ENCODE measurements around the gene ARL6IP1.

The ARL6IP1 gene

DNA sequence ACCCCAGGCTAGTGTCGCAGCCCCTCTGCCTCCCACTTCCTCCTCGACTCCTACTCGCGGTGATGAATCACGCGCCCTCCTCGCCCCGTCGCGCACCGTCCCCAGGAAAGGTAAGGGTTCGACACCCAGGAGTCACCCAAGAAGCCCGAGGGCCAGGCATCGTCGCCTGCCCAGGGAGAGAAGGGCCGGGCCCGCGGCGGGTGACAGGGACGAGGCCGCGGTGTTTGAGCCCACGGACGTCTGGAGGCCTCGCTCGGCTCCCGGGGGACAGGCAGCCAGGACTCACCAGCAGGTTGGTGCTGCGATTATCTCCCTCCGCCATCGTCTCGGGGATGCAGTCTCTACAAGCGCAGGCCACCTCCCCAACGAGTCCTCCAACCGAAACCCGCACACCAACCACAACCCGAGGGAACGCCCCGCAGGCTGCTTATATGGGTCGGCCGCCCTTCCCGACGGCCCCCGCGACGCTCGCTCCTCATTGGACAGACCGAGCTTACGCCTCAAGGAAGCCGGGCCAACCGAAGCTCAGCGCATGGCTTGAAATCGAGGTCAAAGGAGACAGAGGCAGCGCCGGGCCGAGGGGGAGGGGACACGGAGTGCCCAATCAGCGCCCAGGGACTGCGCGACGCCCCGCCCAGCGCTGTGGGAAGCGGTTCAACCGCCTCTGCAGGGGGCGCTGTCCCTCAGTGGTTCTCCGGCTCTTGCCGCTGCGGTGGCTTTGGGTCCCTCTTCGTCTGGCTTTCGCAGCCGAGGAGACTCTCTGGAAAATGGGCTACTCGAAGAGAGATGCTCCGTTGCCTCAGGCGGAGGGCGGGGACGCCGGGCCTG, at the start of gene ARL6IP1:
TSS of gene ARL6IP1 (minus strand) at position 405 of the 828 bp plus-strand sequence. CDS start at position 322, 83 bp downstream.
- peak; percentile 97 to 99 for DNase-seq

DNA sequence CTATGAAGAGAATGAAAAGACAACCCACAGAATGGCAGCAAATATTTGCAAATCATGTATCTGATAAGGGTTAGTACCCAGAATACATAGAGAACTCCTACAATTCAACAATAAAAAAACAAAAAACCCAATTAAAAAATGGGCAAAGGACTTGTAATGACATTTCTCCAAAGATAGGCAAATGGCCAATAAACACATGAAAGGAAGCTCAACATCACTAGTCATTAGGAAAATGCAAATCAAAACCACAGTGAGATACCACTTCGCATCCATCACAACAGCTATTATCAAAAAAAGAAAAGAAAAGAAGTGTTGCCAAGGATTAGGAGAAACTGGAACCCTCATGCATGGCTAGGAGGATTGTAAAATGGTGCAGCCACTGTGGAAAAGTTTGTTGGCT, 45.1 kb upstream of the ARL6IP1 start:
- DNase-seq: no peak

DNA sequence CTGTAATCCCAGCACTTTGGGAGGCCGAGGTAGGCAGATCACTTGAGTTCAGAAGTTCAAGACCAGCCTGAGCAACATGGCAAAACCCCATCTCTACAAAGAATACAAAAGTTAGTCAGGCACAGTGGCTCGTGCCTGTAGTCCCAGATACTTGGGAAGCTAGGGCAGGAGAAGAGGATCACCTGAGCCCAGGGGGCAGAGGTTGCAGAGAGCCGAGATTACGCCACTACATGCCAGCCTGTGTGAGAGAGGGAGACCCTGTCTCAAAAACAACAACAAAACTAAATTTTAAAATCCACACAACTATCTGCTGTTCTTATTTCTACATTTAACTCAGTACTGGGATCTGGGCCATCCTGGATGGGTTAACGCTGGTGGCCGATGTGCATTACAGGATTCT, 41.2 kb upstream of the ARL6IP1 start:
- no peak for DNase-seq

DNA sequence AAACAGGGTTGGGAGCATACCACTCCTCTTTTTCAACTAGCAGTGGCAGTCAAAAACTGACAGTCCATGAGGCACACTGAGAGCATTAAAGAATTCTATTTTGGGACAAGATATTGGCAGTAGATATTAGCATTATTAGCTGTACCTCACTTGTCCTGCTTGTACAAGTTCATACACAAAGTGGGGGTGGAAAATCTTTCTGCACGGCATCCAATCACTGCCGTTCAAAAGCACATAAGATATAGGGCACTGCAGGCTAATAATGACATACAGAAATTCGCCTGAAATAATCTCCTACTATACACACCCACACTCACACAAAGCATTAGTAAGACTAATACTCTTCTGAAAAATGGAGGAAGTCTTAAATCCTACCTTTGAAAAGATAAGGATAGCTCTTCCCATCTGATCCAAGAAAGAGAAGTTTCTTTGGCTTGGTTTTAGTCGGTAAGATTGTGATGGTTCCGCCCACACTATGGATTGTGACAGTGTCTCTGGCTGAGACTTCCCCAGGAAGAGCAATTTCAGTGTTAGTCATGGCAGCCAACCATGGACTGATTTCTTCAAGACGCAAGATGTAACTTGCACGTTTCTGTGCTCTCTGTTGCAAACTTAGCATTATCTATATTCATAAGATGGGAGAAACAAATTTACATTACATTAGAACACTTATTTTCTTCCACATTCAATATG, 40.6 kb upstream of the ARL6IP1 start:
- no peak for DNase-seq

DNA sequence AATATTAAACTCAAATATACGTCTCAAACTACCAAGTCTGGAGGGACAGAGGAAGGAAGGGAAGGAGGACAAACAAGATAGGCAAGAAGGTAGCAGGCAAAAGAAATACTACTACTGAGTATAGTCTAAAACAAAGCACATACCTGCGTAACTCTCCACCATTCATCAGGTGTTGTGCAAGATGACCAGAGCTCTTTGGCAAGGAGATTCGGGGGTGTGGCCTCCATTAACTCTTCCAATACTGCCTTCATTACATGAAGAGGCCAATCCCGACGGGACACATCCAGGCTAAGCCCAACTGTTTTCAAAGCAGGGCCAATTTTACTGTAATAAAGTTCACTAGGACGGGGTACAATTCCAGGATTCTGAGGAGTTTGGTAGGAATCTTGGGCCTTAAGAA, 38.2 kb upstream of the ARL6IP1 start:
- no peak for DNase-seq

DNA sequence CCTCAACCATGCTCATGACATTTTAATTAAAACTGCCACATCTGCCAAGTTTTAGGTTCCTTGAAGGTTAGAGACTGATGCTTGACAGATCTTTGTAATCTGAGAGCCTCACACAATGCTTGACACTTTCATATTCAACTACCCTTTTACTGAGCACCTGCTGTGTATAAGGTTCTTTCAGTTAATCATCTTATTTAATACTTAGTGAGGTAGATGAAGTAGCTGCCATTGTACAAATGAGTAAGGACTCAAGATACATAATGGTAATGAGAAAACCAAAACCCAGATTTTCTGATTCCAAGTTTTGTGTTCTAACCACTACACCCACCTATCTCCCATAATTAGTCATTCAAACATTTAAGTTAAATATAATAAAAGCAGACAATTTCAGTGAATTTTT, 35.4 kb upstream of the ARL6IP1 start:
- no peak for DNase-seq

DNA sequence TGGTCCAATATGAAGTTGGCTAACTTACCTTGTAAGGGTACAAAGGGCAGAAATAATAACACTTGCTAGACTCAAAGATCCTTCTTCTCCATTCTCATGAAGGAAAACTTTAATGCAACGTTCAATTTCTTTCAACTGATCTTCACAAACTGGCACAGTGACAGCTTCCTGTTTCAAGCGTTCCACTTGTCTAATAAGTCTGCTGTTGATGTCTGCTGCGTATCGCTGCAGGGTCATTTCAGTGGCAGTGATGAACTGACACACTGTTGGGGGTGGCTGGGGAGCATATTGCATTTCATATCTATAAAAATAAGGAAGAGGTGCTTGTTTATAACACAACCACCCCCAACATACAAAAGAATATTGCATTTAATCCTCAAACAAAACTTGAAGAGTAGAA, 33.5 kb upstream of the ARL6IP1 start:
- no peak for DNase-seq

DNA sequence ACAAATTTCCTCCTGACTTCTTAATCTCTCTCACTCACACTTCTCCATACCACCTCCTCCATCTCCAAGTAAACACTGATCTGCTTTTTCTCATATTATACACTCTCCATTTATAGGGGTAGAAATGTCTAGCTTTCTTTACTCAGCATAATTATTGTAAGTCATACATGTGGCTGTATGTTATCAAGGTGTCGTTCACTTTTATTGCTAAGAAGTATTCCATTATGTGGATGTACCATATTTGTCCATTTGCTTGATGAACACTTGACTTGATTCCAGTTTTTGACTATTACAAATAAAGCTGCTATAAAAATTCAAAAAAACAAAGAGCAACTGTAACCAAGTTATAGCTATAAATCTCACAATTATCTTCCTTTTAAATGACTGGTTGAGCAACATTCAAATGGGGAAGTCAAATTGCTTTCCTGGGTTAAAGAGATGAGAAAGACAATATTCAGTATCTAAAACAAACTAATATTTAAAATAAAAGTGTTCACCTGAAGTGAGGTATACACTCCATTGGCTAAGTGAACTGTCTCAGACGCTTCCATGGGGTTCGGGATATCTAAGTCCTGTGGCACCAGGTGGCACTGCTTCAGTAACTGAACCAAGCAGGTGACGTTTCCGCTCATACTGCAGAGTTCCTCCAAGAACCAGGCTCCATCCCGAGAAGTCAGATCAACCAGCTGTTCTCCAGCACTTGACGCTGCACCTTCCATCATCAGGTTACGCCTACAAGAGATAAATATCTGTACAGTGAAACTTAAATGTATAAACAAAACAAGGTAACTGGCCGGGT, 32.6 kb upstream of the ARL6IP1 start:
- DNase-seq: peak; percentile 4 to 6

DNA sequence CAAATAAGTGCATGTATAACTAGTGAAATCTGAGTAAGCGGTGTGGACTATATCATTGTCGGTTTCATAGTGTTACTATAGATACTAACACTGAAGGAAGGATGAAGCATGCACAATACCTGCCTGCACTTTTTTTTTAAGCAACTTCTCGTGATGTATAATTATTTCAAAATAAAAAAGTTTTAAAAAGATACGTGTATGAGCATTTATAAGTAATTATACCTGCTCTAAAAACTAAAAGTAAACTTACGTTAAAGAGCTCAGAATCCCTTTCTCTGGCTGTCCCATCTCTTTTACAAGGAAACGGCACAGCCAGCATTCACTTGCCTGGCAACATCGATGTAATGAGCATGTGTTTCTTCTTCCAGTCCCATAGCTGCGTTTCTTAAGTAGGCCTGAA, 31.3 kb upstream of the ARL6IP1 start:
- DNase-seq: no peak

DNA sequence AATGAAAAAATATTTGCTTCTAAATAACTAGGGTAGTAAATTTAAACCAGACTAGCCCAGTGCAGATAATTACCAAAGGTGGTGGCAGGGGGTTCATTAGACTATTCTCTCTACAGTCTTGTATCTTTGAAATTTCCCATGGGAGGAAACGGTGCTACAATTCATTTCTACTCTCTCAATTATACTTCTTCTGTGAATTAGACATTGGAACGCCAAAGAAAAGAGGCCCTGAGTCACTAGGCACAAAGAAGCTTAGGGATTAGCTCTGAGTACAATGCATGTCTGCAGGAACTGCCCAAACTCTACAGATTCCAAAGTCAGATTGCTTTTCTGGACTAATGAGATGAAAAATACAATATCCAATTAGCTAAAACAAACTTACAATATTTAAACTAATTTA, 30.7 kb upstream of the ARL6IP1 start:
- no peak for DNase-seq

DNA sequence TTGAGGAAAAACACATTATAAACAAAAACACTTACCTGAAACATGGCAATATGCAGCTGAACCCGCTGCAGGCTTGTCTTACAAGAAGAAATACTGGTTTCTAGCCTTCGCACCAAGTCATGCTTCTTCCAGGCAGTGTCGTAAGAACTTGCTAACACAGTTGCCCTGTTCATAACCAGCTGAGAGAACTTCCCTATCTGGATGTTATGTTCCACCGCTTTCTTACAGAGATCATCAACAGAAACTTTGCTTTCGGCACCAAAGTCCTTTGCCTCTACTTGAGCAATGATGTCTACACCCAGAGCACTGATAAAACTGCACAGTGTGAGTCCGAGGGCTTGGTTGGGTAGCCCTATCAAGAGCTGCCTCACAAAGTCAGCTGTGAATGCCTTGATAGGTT, 27.9 kb upstream of the ARL6IP1 start:
- DNase-seq: peak in 1 of 2 experiments; percentile 13

DNA sequence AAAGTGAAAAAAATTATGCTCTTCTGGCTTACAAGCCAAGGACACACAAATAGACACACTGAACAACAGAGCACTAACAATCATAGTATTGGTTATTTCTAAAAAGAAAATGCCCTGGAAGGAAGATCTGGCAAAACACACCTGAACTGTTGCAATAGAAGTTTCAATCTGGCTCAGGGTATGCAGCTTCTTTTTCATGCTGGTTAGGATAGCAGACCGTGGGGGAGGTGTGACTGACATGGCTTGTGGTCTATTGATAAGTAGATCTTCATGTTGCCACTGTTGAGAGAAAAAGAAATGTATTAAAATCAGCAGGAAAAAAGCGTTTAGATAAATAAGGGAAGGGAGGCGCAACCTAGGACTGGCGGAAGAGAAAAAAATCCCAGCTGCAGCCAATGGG, 26.5 kb upstream of the ARL6IP1 start:
- no peak for DNase-seq

DNA sequence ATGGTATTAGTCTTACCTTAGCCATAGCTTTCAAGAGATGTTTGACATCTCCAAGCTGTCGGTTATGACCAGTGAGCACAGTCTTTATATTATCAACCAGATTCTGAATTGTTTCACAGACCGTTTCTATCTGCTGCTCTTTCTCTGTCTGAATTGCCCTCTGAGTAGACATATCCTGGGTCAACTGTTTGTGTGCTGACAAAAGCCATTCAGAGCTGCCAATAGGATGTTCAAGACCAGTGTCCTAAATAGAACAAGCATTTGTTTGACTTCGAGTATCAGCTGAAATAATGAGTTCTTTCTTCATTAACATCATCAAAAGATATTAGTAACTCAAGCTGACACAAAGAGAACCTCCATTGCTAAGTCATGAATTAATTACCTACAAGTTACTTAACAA, 14.9 kb upstream of the ARL6IP1 start:
- no peak for DNase-seq

DNA sequence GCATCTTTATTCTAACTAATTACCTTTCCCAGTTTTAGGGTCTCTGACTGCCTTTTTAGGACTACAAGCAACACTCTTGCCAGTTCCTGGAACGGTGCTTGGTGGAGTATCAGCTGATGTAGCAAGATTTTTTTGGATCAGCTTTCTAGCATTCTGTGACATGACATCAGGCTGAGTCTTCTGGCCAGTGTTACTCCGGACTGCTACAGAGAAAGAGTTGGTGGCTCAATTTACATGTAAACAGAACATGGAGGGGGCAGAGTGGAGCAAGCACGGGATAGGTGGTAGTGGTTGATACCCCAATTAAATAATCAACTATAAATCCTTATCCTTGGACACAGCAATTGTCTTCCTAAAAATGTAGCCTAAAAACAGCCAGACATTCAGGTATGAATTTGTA, 10.6 kb upstream of the ARL6IP1 start:
- no peak for DNase-seq

DNA sequence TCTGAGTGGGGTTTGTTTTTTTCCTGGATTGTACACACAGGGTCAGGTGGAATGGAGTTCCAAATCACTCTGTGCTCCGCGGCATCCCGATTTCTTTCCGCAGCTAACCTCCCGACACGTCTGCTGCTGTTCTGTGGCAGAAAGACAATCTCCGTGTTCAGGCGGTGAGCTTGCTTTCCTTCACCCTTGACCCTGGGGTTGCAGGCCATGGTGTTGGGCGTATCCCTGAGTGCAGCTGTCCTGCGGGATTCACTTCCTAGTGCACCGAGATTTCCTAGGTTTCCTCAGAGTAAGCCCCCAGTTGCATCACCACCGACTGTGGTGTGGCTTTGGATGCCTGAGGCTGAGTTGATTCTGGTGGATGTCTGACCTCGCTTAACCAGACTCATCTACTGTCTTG, 7.8 kb upstream of the ARL6IP1 start:
- DNase-seq: no peak

DNA sequence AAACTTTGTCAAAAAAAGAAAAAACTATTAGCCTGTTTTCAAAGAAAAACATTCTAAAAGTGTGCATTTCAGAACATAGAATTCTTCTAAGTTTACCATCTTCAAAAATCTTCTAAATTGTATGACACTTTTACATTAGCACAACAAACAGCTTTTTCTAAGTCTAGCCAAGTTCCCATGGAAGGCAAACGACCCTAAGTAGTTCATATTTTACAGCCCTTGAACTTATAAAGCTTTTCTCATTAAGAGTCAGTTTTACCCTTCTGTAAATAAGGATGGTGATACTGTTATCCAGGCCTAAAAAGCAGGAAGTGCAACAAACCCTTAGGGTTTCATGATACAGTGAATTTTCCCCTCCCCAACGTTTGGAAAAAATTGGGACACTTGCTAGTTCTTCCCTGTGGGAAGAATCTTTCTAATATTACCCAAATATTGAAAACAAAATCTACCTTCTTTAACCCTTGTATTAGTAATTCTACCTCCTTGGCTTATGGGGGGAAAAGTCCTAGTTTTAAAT, 4.0 kb upstream of the ARL6IP1 start:
- DNase-seq: no peak

DNA sequence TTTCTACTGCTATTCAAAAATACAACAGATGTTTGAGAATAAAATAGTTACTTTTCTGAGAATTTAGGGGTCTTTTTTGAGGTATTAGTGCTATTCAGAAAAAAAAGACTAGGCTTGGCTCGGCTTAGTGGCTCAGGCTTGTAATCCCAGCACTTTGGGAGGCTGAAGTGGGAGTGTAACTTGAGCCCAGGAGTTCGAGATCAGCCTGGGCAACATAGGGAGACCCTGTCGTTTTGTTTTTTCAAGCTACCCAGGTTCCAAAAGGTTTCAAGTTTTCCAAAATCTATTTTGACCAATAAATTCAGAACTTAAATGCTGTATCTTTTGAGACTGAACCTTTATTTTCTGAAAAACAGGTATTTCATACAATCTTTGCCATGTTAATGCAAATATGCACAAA, 3.2 kb upstream of the ARL6IP1 start:
- DNase-seq: no peak

DNA sequence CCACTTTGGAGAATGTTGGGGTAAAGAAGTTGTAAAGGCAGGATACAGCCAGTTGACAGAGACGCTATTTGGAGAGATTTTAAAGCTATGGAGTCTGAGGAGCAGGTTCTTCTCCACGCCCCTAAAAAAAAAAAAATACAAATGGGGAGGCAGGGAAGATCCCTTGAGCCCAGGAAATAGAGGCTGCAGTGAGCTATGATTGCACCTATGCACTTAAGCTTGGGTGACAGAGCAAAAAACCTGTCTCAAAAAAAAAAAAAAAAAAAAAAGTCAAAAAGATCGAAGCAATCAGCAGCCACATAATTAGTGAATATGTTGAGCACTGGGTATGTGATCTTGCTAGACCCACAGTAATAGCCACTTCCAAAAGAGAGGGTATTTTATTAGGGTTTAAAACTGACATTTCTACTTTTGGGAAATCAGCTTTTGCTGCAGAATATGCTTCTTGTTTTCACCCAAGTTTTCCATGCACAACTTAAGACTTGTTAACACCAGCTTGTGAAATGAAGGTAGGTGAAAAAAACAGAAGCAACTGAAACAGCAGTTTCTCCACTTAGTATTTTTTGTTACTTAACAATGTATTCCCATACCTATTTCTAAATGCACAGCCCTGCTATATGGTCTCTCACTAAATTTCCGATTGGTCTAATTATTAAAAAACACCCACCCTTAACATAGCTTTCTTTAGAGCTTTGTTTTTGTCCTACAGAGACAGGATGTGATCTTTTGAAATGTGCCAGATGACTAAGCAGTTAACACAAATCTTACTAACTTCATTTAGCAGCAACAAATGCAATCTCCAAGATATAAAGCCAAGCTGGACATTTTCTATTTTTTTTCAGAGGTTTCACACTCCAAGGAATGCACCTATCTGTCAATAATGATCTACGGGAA, 2.5 kb upstream of the ARL6IP1 start:
- DNase-seq: peak; percentile 61 to 69

DNA sequence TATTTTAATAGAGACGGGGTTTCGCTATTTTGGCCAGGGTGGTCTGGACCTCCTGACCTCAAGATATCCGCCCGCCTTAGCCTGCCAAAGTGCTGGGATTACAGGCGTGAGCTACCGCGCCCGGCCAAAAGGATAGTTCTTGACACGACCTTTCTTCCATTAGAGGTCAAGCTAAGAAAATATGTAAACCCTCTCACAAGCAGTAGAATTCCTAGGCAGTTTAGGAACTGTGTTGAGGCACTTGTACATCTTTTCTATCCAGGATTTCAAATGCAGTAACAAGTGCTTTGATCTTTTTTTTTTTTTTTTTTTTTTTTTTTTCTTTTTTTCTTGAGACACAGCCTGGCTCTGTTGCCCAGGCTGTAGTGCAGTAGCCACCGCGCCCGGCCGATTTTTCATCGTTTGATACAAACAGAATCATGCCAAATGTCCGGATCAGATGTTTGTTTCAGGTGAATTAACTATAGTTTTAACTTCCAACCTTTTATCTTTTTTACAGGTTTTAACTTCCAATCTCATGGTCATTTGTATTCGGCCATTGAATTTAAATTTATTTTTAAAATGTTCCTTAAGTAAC, 1.5 kb upstream of the ARL6IP1 start:
- DNase-seq: no peak

DNA sequence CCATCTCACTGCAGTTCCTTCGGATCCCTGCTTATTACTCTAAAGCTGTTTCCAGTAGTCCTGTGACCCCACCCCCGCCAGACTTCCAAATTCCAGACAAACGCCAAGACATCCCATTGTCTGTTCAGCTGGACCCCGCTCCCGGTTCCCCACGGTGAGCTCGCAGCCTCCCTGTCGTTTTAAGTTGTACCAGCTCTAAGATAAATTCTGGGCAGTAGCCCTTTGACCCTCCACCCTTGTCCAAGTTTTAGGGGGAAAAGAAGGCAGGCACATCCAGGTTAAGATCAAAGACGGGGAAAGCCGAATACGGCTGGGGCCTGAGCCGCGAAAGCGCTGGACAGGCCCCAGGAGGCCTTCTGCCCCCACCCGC, 589 bp downstream of the ARL6IP1 start:
- DNase-seq: no peak

DNA sequence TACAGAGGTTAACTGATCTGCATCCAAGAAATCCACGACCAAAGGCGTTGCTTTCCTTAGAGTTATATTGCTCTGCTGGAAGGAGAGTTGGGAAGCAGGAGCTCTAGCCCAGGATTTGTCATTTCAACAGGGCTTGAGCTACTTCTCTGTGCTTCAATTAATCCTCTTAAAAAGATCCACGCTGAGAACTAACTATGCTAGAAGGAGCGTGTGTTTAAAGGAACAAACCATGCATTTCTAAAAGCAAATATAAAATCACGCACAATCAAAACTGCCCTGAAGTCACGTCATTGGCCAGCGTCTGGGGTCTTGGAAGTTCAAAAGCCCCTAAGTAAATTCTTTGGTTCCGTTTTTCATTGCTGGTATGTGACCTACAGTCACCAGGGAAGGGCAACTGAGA, 1.1 kb downstream of the ARL6IP1 start:
- DNase-seq: no peak

DNA sequence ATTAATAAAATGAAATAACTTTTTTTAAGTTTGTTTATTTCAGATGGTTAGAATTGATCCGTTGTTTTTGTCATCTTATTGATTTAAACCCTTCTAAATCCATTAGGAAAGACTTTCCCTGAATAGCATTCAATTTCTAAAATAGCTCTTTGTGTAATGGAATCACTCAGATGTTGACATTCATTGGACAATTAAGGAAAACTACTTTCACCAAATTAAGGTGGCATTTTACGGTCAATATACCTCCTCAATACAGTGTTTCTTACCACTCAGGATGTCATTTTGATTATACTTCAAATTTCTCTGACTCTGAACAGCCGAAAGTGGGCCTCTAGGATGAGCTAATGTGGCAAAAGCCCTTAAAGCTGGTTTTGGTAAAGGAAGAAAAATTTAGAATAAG, 1.8 kb downstream of the ARL6IP1 start:
- DNase-seq: no peak
